Measurements from ENCODE around the gene STAB2.

The STAB2 gene

GRCh38 chr12:103656291-103656690 lies 69.2 kb downstream of the STAB2 start:
- no peak for DNase-seq

DNA sequence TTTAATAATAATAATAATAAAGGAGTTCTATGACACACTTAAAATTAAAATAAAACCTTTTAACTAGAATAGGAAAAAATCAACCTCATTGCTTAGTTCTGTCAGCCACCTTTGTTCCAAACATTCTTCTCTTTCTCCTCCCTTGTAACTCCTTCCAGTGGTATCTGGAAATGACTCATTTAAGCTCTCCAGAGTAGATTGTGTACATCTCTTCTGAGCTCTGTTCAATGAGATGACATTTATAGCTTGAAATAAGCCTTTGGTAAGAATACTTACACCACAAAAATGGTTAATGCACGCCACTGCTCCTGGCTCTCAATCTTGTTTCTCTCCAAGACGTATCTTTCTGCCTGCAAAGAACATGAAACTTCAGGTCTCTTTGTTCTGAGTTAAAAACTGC lies 70.3 kb downstream of the STAB2 start:
- peak in 1 of 5 experiments; percentile 24 for DNase-seq

- DNase-seq: no peak
Measured at GRCh38 chr12:103664626-103665025, 77.6 kb downstream of the STAB2 start.

DNA sequence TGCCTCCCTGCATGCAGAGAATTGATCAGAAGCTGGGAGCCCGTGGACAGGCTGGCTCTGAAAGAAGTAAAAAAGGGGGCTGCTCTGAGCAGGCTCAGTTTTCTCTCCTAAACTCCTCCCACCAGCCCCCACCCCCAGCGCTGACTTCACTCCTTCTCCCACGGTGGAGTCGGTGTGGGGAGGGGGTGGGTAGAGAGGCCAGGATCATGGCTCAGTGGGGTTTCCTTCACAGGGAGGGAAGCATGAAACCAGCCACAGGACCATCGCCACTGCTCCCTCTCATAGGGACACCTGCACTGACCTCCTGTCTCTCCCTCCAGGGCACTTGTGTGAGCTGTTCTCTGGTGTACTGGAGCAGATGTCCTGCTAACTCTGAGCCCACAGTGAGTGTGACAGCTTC lies 78.9 kb downstream of the STAB2 start:
- no peak for DNase-seq

- no peak for DNase-seq
Measured at GRCh38 chr12:103667125-103667524, 80.1 kb downstream of the STAB2 start.

DNA sequence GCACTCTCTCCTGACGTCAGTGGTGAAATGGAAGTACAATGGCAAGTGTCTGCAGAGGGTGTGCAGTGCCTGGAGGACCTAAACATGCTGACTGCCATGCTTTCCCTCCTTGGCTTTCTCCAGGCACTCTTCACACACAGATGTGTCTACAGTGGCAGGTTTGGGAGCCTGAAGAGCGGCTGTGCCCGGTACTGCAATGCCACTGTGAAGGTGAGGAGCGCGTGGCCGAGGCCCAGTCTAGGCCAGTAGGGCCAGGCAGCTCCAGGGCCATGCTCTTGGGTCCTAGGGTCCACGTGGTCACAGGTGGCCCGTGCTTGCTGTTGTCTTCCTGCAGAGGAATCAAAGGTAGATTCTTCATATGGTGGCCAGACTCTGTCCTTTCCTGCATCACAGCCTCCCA lies 81.4 kb downstream of the STAB2 start:
- no peak for DNase-seq

GRCh38 chr12:103671367-103671766 lies 84.3 kb downstream of the STAB2 start:
- DNase-seq: no peak

DNA sequence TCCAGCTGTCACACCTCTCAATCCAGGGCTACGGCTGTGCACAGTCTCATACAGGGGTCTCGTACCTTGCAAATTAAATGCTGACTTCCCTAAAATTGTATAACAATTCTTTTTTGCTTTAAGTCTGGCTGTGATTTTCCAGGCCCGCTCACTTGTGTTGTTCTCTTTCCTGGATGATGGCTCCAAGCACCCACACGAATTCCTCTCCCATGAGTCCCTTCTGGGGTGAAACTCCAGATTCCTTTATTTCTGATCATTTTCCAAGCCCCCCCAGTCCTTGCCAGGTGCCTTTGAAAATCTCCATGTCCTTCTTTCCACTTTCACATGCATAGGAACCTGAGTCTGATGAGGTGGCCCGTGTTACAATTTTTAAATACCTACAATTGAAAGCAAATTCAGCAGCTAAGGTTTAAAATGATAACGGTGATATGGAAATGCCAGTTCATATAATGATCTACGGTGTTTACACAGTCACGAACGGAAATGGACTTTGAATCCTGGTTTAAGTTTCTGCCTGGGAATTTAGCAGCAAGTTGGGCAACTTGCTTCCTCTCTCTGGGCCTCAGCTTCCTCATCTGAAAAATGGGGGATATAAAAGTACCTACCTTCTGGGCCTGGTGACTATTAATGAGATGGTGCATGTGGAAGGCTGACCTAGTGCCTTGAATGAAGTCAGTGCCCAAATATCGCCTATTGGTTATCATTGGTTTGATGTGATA lies 85.5 kb downstream of the STAB2 start:
- DNase-seq: no peak

- no peak for DNase-seq
Measured at GRCh38 chr12:103673487-103673886, 86.4 kb downstream of the STAB2 start.

GRCh38 chr12:103673891-103674375 lies 86.9 kb downstream of the STAB2 start:
- no peak for DNase-seq

DNA sequence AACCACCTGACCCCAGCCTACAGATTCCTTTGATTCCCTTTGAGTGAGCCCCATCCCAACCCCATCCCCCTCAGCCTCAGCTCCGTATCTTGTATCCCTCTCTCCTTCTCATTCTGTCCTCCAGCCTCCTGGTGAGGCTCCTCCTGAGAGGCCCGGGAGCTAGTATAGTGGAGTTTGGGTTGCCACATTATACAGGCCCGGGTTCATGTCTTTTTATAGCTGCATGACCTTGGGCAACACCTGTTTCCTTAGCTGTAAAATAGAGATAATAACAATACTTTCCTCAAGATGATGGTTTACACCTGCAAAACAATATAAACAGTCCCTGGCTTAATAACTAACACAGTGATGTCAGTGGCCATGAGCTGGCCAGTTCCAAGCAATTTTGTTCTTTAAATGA lies 89.8 kb downstream of the STAB2 start:
- DNase-seq: no peak

GRCh38 chr12:103677341-103677740 lies 90.3 kb downstream of the STAB2 start:
- no peak for DNase-seq

DNA sequence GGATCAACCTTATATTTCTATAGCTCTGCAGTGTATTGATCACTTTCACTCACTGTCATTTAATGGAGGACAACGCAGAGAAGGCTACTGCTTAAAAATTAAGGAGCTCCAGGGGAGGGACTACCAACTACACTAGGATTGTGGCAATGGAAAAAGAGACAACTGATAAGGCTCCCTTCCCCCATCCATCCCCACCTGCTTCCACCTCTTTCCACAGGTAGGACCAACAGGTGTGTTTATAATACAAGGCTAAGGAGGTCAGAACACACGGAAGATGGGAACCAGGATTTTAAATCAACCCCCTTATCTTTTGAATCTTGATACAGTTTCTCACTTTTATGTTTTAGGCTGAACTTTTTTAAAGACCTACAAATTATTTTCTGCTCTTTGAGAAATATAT lies 90.8 kb downstream of the STAB2 start:
- DNase-seq: no peak

- DNase-seq: no peak
Measured at GRCh38 chr12:103679421-103680170, 92.5 kb downstream of the STAB2 start.

GRCh38 chr12:103680591-103681141 lies 93.6 kb downstream of the STAB2 start:
- peak in 1 of 5 experiments; percentile 62 for DNase-seq

- DNase-seq: no peak
Measured at GRCh38 chr12:103686026-103686425, 99.0 kb downstream of the STAB2 start.

DNA sequence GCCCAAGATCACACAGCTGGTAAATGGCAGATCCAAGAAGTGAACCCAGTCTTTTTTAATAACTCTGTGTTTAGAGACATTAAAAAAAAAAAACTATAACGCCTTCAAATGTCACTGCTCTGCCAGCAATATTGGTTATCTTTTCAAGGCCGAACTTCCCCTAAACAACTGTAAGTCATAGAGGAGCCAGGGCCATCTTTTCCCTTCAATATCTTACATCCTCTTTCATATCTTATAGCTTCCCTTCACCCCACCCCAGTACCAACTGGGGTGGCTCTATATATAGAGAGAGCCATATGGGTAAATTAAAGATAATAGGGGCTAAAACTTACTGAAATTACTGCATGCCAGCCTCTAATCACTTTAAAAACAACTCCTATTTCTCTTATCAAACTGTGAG lies 100.2 kb downstream of the STAB2 start:
- DNase-seq: no peak

DNA sequence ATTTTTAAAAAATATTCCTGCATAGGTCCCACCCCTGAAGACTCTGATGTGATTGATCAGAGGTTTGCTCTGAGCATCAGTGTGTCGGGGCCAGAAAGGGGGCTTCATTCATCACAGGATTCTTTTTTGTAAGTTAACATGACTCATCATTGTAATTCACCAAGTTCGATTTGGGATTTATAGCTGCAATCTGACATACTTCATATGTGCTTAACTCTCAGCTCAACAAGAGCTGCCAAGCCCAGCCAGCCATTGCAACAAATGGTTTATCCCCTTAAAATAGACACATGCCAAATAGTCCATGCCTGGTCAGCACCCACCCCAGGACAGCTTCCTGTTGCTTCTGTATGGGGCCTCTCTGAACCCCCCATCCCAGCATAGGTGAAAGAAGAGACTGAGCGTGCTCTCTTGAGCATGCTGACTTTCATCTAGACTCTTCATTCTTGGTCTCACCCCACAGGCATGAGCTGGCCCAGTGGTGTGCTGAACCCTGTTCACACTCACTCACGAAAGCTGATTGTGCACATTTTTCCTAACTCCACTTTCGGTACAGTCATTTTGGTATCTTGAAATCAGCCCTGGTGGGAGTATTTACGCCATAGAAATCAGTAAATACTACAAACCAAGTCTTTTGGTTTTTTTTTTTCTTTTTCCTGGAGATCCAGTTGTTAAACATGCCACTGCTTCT lies 101.4 kb downstream of the STAB2 start:
- DNase-seq: peak in 1 of 5 experiments; percentile 63

GRCh38 chr12:103690426-103690825 lies 103.4 kb downstream of the STAB2 start:
- no peak for DNase-seq

DNA sequence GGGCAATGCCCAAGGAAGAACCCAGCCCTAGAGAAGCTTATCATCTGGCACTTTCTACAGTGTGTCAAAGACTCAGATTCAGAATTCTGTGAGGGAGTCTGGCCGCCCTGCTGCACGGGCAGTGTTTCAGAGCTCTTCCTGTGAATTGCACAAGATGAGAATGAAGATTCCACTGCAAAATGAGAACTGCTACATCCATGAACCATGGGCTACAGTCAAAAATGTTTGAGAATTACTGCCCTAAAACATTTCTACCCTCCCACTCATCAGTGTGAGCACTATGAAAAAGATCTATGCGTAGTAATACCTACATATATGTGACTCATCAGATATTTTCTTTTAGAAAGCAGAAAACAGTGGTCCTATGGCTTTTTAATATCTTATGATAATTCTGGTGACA lies 104.0 kb downstream of the STAB2 start:
- no peak for DNase-seq

DNA sequence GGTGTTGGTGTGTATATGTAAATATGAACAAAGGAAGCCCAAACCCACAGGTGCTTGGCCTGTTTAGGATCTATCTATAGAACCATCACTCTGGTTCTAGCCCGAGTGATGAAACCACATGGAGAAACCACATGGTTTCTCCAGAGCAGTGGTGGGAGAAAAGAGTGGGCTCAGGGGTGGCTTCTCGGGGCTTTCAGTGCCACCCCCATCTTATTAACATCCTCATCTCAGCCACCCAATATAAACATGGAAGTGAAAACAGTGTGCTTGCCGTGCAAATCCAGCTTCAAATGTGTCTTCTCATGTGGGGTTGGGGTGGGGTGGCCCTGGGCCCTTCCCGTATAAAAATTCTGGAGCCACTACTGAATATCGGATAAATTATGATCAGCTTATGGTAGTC lies 109.0 kb downstream of the STAB2 start:
- no peak for DNase-seq

DNA sequence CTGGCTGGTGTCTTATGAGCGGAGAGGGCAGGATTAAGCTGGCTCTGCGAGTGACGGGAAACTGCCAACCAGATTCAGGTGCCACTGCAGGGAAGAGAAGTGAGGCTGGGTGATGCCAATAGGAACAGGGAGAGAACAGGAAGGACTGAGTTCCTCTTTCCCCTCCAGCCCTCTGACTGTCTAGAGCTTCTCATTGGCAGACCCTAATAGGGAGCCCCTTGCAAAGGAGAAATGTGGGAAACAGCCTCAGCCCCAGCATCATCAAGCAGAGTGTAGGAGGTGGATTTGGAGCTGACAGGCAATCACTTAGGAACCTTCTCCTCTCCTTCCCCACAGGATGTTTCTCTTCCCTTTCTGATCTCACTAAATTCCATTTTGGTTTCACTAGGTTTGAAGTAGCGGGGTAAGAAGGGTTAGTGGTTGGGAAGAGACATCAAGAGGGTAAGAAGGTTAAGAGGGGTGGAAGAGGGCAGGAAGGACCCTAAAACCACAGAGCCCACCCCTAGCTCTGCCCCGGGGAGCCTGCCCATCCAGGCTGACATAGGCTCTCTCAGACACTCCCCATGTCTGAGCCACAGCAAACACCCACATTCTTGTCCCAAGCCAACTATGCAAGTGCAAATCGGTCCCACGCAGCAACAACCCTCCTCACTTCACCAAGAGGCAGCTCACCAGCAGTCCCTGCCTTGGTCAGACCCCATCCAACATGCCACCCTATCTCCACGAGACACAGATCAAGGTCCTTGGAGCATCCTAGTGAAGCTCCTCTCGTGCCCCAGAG lies 111.1 kb downstream of the STAB2 start:
- DNase-seq: no peak
